NT2/D1 (cell line): ENCODE results near the gene STK35.
A peak's percentile ranks its signal among the peaks of the same experiment; 100 is the strongest.

Experiments
- DNase-seq: peaks from one replicate; pipeline ENCODE4 v3.0.0-alpha.2; 2011; ENCODE audit warnings: low read depth, low spot score
- H3K27me3 ChIP-seq: 2 replicates; pipeline ENCODE4 v1.6.0; 2011; ENCODE audit warnings: mild to moderate bottlenecking; ENCODE audit not compliant: insufficient read length, insufficient read depth
- H3K36me3 ChIP-seq: 2 replicates; pipeline ENCODE4 v1.6.1; 2011; ENCODE audit warnings: mild to moderate bottlenecking, low read length, mixed read lengths; ENCODE audit not compliant: insufficient read depth, insufficient read length
- H3K4me1 ChIP-seq: 2 replicates; pipeline ENCODE4 v1.5.1; 2011; ENCODE audit not compliant: insufficient read depth, insufficient read length
- H3K4me3 ChIP-seq: 2 replicates; pipeline ENCODE4 v1.5.1; 2011; ENCODE audit warnings: low read depth; ENCODE audit not compliant: insufficient read length
- H3K9ac ChIP-seq: 2 replicates; pipeline ENCODE4 v1.6.0; 2011; ENCODE audit warnings: low read depth; ENCODE audit not compliant: insufficient read length
- H3K9me3 ChIP-seq: 2 replicates; pipeline ENCODE4 v1.5.1; 2011; ENCODE audit warnings: mild to moderate bottlenecking, low read length; ENCODE audit not compliant: insufficient read depth
- SUZ12 ChIP-seq: IDR thresholded peaks from 2 replicates; pipeline ENCODE4 v1.6.1; 2011; ENCODE audit not compliant: insufficient read length, insufficient read depth; ENCODE audit errors: extremely low read depth
- YY1 ChIP-seq: IDR thresholded peaks from 2 replicates; pipeline ENCODE4 v1.6.1; 2011; ENCODE audit not compliant: insufficient read length, insufficient read depth
- ZNF274 ChIP-seq: IDR thresholded peaks from 2 replicates; pipeline ENCODE4 v1.6.1; 2011; ENCODE audit warnings: mild to moderate bottlenecking, low read depth, low read length

The STK35 gene

DNA sequence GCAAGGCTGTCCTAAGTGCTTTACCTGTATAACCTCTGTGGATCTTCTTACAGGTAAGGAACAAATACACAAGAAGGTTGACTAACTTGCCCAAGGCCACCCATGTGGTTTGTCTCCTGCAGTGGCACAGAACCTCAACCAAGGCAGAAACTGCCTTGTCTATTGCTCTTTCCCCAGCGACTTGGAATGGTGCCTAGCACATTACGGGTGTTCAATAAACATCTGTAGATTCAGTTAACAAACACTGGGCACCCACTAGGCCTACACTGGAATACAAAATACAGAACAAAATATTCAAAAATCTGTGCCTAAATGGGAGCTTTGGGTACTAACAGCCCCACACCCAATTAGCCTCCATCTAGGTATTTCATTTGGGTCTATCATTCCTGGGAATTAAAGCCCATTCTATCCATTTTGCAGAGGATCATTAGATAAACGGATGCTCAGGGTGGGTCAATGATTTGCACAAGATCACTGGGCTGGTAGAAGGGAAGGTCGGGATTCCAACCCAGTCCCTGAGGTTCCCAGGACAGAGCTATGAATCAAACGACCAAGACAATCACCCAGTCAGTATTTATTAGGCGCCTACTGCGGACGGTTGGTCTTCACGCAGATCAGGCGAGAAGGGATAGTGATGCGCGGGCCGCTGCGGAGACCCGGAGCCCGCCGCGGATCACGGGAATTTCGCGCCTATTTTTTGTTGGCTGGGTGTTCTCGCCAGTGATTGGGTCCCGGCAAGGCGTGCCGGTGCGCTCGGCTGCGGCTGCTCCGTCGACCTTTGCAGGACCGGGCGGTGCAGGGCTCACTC lies at the start of gene STK35:
Gene STK35, plus strand, starts transcription at position 771 of the 808 bp plus-strand sequence. CDS start 55 bp downstream, outside the sequence.
- no peaks in the 10 kb centered on the region for H3K27me3 ChIP-seq
- no peak for TF ChIP-seq YY1
- TF ChIP-seq ZNF274 = no peak
- no peak for TF ChIP-seq SUZ12
- DNase-seq = no peak
- peaks cover 21% of the 10 kb centered on the region for H3K36me3 ChIP-seq
- H3K9ac ChIP-seq = peak within 1 kb of the TSS; percentile 92
- H3K4me1 ChIP-seq = peaks cover 4% of the 10 kb centered on the region
- peak within 1 kb of the TSS; percentile 88 for H3K4me3 ChIP-seq
- no peaks in the 10 kb centered on the region for H3K9me3 ChIP-seq

DNA sequence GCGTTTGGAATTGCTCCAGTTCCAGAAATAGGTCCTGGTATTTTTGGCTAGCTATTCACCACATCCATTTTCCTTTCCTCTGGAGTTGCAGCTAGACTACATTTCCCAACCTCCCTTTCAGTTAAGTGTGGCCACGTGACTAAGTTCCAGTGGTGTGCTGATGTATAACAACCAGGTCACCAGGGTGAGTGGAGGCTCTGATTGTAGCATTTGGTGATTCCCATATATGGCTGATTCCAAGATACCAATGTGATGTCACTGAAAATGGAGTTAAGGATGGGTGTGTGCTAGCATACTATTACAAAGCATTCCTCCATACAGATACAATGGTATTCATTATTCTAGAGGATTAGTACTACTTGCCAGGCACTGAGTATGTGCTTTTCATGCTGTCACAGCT lies 49.7 kb upstream of the STK35 start:
- peaks cover 7% of the 10 kb centered on the region; the same call in 1 of the 2 replicates for H3K9me3 ChIP-seq
- H3K9ac ChIP-seq = no peak overlapping the region
- peaks cover 3% of the 10 kb centered on the region for H3K4me1 ChIP-seq
- TF ChIP-seq YY1 (no peak), SUZ12 (no peak), ZNF274 (no peak)
- no peak overlapping the region for H3K4me3 ChIP-seq
- no peaks in the 10 kb centered on the region for H3K27me3 ChIP-seq
- DNase-seq = no peak
- H3K36me3 ChIP-seq = no peaks in the 10 kb centered on the region

DNA sequence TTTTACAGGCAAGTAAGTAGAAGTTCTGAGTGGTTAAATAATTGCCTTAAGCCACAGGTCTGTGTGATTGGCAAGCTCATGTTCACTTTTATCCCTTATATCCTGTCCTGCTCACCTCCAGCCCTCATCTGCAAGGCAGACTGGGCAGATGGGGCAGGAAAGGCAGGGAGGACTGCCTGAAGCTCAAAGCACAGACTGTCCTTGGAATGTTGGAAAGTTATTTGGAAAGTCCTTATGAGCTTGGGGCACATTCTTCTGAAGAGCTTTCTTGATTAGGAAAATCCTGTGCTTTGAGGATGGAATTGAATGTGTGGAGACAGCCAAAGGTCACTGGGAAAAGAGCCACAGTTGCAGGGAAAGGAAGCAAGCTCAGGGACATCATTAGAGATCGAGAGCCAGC lies 48.9 kb upstream of the STK35 start:
- Histone ChIP-seq H3K4me3 (no peak overlapping the region), H3K4me1 (peaks cover 3% of the 10 kb centered on the region), H3K36me3 (no peaks in the 10 kb centered on the region), H3K27me3 (no peaks in the 10 kb centered on the region), H3K9ac (no peak overlapping the region), H3K9me3 (peaks cover 7% of the 10 kb centered on the region; the same call in 1 of the 2 replicates)
- TF ChIP-seq YY1 = no peak
- no peak for TF ChIP-seq SUZ12
- TF ChIP-seq ZNF274 = no peak
- DNase-seq = no peak

DNA sequence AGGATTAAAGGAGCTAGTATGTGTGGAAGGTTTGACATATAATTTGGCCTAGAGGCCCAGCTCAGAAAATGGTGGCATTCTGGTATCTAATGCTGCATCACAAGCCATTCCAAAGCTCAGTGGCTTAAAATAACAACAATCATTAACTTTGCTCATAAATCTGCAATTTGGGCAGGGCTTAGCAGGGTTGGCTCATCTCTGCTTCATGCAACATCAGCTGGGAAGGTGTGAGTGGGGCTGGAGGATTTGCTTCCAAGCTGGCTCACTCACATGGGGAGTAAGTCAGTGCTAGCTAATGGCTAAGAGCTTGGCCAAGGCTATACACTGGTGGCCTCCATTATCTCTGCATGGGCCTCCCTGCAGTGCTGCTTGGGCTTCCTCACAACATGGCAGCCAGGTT lies 48.0 kb upstream of the STK35 start:
- no peaks in the 10 kb centered on the region for H3K27me3 ChIP-seq
- TF ChIP-seq ZNF274 (no peak), YY1 (no peak), SUZ12 (no peak)
- no peak for DNase-seq
- H3K36me3 ChIP-seq = no peaks in the 10 kb centered on the region
- peaks cover 7% of the 10 kb centered on the region; the same call in 1 of the 2 replicates for H3K9me3 ChIP-seq
- H3K4me3 ChIP-seq = no peak overlapping the region
- no peak overlapping the region for H3K9ac ChIP-seq
- peaks cover 3% of the 10 kb centered on the region for H3K4me1 ChIP-seq

DNA sequence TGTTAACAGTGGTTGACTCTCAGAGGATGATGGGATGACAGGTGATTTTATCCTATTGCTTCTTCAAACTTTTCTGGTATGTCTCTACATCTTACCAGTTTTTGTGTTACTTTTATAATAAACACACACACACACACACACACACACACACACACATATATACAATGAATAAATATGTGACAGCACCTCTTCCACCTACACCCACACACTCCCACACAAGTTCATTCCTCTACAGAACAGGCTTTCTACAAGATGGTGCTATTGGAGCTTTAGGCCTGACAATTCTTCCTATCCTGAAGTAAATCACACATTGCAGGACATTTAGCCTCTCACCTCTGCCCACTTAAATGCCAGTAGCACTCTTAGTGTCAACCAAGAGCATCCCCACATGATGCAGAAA lies 46.7 kb upstream of the STK35 start:
- Histone ChIP-seq H3K9me3 (peaks cover 7% of the 10 kb centered on the region; the same call in 1 of the 2 replicates), H3K36me3 (no peaks in the 10 kb centered on the region), H3K27me3 (no peaks in the 10 kb centered on the region), H3K4me3 (no peak overlapping the region), H3K9ac (no peak overlapping the region), H3K4me1 (no peaks in the 10 kb centered on the region)
- TF ChIP-seq ZNF274 = no peak
- TF ChIP-seq SUZ12 = no peak
- TF ChIP-seq YY1 = no peak
- DNase-seq = no peak

DNA sequence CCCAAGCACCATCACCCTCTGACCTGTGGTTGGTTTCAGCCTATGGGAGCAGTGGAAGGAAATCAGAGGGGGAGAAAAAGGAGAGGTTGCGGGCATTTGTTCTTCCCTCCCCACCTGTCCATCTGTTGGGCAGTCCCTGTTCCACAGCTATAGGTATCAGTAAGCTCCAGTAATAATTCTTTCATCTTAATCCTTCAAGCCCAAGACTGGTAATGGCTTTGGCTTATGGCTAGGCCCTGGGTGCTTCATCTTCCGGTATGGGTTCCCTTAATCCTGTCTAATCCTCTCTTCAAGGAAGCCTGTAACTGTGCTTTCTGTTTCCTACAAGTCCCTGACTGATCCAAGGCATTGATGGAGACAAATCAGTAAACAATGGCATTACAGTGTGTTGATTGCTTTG lies 42.2 kb upstream of the STK35 start:
- no peaks in the 10 kb centered on the region for H3K36me3 ChIP-seq
- H3K27me3 ChIP-seq = no peaks in the 10 kb centered on the region
- H3K9me3 ChIP-seq = no peaks in the 10 kb centered on the region
- H3K4me3 ChIP-seq = no peak overlapping the region
- TF ChIP-seq SUZ12 (no peak), ZNF274 (no peak), YY1 (no peak)
- DNase-seq = no peak
- H3K4me1 ChIP-seq = no peaks in the 10 kb centered on the region
- no peak overlapping the region for H3K9ac ChIP-seq

DNA sequence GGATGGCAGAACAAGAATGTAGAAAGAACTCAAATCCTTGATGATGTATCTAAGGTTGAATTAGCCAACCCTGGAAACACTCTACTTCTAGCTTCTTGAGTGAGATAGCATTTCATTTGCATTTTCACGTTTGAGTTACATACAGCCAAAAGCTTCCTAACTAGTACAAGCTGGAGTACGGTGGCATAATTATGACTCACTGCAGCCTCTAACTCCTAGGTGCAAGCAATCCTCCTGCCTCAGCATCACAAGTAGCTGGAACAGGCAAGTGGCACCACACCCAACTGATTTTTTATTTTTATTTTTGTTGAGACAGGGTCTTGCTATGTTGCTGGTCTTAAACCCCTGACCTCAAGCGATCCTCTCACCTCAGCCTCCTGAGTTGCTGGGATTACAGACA lies 36.5 kb upstream of the STK35 start:
- no peaks in the 10 kb centered on the region for H3K9me3 ChIP-seq
- DNase-seq = no peak
- H3K36me3 ChIP-seq = no peaks in the 10 kb centered on the region
- no peak overlapping the region for H3K4me3 ChIP-seq
- no peaks in the 10 kb centered on the region for H3K27me3 ChIP-seq
- H3K9ac ChIP-seq = no peak overlapping the region
- no peaks in the 10 kb centered on the region for H3K4me1 ChIP-seq
- TF ChIP-seq YY1 (no peak), ZNF274 (no peak), SUZ12 (no peak)
